Coronary artery (tissue), 2 donors: ENCODE results near the gene GRIK4.

ENCODE experiments used
- DNase-seq: peaks from one replicate; pipeline ENCODE4 v3.0.0-alpha.2; 2017; ENCODE audit warnings: low spot score
- H3K27ac ChIP-seq, 2 donors: fragments of 200-600 bp; sonication (generic); one replicate each; pipeline ENCODE4 v1.5.1; 2016 to 2019
- H3K4me3 ChIP-seq: fragments of 200-600 bp; sonication (generic); 2 replicates; pipeline ENCODE4 v1.5.1; 2016; ENCODE audit warnings: mild to moderate bottlenecking, moderate library complexity
- TF ChIP-seq, protein P1 (sequence below): fragments of 200-600 bp; sonication (generic); IDR thresholded peaks from one replicate; pipeline ENCODE4 v1.5.1; 2019; ENCODE audit warnings: antibody characterized with exemption

GRIK4 gene

DNA sequence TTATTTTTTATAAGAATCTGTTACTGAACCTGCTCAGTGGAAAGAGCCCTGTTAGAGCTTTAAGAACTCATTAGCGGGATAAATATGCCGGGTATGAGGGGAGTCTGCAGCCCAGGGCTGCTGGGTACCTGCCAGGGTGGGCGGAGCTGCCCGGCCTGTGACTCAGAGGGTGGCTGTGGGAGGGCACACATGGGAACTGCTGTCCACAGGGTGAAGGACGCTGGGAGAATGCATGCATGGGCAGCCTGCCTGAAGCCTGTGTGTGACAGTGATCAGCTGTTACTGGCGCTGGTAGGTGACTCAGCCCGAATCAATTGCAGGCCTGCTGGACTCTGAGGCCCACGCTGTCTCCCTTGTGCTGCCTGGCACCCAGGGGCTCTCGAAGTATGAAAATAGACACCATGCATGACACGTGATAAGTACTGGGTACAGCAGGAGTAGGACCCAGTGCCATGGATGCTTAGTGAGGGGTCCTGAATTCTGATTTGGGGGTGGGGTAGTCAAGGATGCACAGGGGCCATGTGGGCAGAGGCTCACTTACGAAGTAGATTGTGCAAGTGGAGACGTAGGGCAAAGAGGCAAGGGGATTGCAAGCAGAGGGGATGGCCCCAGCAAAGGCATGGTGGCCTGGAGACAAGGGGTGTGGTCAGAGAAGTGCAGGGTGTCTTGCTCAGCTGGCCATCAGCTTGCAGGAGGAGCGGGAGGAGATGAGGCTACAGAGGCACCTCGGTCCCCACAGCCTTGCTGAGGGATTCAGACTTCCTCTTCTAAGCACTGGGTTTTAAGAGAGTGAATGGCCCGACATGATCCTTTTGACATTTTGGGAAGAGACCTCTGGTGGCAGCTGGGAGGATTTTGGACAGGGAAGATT lies 36.5 kb downstream of the GRIK4 start:
- no peak overlapping the region for H3K4me3 ChIP-seq
- H3K27ac ChIP-seq: peak overlapping the region; percentile 76 to 78
- TF ChIP-seq, protein P1, sequence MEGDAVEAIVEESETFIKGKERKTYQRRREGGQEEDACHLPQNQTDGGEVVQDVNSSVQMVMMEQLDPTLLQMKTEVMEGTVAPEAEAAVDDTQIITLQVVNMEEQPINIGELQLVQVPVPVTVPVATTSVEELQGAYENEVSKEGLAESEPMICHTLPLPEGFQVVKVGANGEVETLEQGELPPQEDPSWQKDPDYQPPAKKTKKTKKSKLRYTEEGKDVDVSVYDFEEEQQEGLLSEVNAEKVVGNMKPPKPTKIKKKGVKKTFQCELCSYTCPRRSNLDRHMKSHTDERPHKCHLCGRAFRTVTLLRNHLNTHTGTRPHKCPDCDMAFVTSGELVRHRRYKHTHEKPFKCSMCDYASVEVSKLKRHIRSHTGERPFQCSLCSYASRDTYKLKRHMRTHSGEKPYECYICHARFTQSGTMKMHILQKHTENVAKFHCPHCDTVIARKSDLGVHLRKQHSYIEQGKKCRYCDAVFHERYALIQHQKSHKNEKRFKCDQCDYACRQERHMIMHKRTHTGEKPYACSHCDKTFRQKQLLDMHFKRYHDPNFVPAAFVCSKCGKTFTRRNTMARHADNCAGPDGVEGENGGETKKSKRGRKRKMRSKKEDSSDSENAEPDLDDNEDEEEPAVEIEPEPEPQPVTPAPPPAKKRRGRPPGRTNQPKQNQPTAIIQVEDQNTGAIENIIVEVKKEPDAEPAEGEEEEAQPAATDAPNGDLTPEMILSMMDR: no peak
- DNase-seq: peak; percentile 86

GRCh38 chr11:120548682-120549209 lies 37.2 kb downstream of the GRIK4 start:
- no peak overlapping the region for H3K4me3 ChIP-seq
- DNase-seq: no peak
- TF ChIP-seq, protein P1: no peak
- H3K27ac ChIP-seq: peak overlapping the region in 1 of 2 donors; percentile 78

DNA sequence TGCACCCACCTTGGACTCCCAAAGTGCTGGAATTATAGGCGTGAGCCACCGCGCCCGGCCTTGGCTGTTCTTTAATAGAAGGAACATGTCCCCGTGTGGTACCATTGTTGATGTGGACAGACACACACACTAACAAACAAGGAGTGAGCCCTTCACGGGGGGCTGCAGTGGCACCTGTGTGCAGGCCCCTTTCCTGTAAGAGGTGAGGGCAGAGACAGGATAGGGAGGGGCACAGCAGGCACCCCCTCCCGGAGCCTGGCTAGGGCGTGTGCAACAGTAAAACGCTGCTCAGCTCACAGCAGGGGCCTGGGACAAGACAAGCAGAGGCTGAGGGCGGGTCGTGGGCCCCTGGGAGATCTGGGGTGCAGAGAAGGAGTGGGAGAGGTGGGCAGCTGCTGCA lies 37.8 kb downstream of the GRIK4 start:
- TF ChIP-seq, protein P1: no peak

DNA sequence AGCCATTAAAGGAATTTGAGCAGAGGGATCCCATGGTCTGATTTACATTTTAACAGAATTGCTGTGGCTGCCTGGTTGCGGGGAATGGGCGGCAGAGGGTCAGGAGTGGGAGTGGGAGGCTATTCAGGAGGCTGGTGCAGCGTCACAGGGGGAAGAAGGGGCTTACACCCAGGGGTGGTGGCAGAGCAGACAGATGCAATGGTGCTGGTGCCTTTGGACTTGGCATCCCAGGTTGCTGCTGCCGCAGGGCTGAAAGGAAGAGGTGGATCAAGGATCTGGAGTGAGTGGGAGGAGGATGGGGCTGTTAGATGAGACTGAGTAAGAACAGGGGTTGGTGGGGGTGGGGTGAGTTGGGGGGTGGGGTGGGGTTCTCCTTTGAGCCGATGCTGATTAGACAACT lies 38.5 kb downstream of the GRIK4 start:
- TF ChIP-seq, protein P1: no peak
- no peak overlapping the region for H3K4me3 ChIP-seq
- H3K27ac ChIP-seq: no peak overlapping the region
- DNase-seq: no peak

More for the DNA sequence above, 37.8 kb downstream of the GRIK4 start:
- DNase-seq: no peak
- no peak overlapping the region for H3K4me3 ChIP-seq
- H3K27ac ChIP-seq: no peak overlapping the region

GRCh38 chr11:120551191-120551590 lies 39.6 kb downstream of the GRIK4 start:
- no peak overlapping the region for H3K4me3 ChIP-seq
- TF ChIP-seq, protein P1: no peak
- no peak for DNase-seq
- no peak overlapping the region for H3K27ac ChIP-seq

- H3K27ac ChIP-seq: no peak overlapping the region
- TF ChIP-seq, protein P1: no peak
- DNase-seq: no peak
Measured at GRCh38 chr11:120554766-120555432, 43.4 kb downstream of the GRIK4 start.

More at GRCh38 chr11:120554766-120555432, 43.4 kb downstream of the GRIK4 start:
- H3K4me3 ChIP-seq: no peak overlapping the region
